B cell (primary cell): ENCODE measurements around the gene RRM1. TPM values are rescaled to one million over a fixed set of nuclear protein-coding genes. Genes with fewer than 3 reads are reported as not detected.

Experiments
- ATAC-seq: fragments of 200-7000 bp; cut with Tn5 transposase; one replicate; pipeline ENCODE4 v1.10.0; 2021; ENCODE audit warnings: low read depth, mild to moderate bottlenecking, moderate number of reproducible peaks, moderate library complexity
- CTCF ChIA-PET: fragments of 350-600 bp; sonication (Branson Sonifier 250); formaldehyde crosslinking; loops from one replicate; lab custom pipeline; 2021; ENCODE audit warnings: antibody characterized with exemption, inconsistent platforms; lab: Charles Lee
- POLR2A ChIA-PET: fragments of 350-600 bp; sonication (Branson Sonifier 250); formaldehyde crosslinking; loops from one replicate; lab custom pipeline; 2021; ENCODE audit warnings: antibody characterized with exemption; lab: Charles Lee
- DNase-seq: peaks from one replicate; pipeline ENCODE4 v3.0.0; 2013
- H2AFZ ChIP-seq: 2 replicates; pipeline ENCODE4 v1.6.1; 2012; ENCODE audit warnings: mild to moderate bottlenecking, low read depth, low read length; ENCODE audit not compliant: insufficient read depth, poor library complexity, severe bottlenecking
- H3K27ac ChIP-seq, 2 donors: 1 replicate in 1 of 2; 2 replicates in 1 of 2; pipeline ENCODE4 v1.5.1; 2012 to 2013; ENCODE audit warnings: low read length in 2 of 2, mild to moderate bottlenecking in 2 of 2, moderate library complexity in 1 of 2
- H3K27me3 ChIP-seq, 4 experiments: fragments of 200-600 bp in 1 of 4; sonication (generic) in 1 of 4; replicated peaks in 1 of 4; 1 replicate in 2 of 4; 2 replicates in 2 of 4; pipeline versions ENCODE4 v1.6.1 to v1.7.0; 2013 to 2016; ENCODE audit warnings: low read length in 3 of 4, mild to moderate bottlenecking in 2 of 4, mixed read lengths in 1 of 4, moderate library complexity in 1 of 4; ENCODE audit not compliant: insufficient read depth in 4 of 4, control insufficient read depth in 3 of 4; ENCODE audit errors: control extremely low read depth in 1 of 4
- H3K36me3 ChIP-seq, 2 experiments: replicated peaks in 1 of 2; 1 replicate in 1 of 2; 2 replicates in 1 of 2; pipeline versions ENCODE4 v1.6.1 to v1.7.1; 2013; ENCODE audit warnings: low read length in 1 of 2; ENCODE audit not compliant: insufficient read depth in 2 of 2, control insufficient read depth in 1 of 2; ENCODE audit errors: control extremely low read depth in 1 of 2, extremely low read depth in 1 of 2
- H3K4me1 ChIP-seq, 2 donors: fragments of 200-600 bp in 1 of 2; sonication (generic) in 1 of 2; 1 replicate in 1 of 2; 2 replicates in 1 of 2; pipeline versions ENCODE4 v1.5.1 to v1.6.1; 2013 to 2017; ENCODE audit warnings: low read length in 2 of 2; ENCODE audit not compliant: control insufficient read depth in 2 of 2, insufficient read depth in 2 of 2
- H3K4me2 ChIP-seq: replicated peaks from 2 replicates; pipeline ENCODE3; 2012; ENCODE audit warnings: mild to moderate bottlenecking, low read depth, low read length; ENCODE audit not compliant: poor library complexity, severe bottlenecking
- H3K4me3 ChIP-seq, 5 experiments: fragments of 200-600 bp in 1 of 5; sonication (generic) in 1 of 5; 1 replicate in 3 of 5; 2 replicates in 2 of 5; pipeline versions ENCODE4 v1.5.1 to v1.7.0; 2011 to 2016; ENCODE audit warnings: low read length in 4 of 5, mild to moderate bottlenecking in 4 of 5, low read depth in 2 of 5, control low read depth in 1 of 5, moderate library complexity in 1 of 5; ENCODE audit not compliant: insufficient read depth in 1 of 5; ENCODE audit errors: control extremely low read depth in 1 of 5, extremely low read depth in 1 of 5
- H3K79me2 ChIP-seq: fragments of 200-600 bp; sonication (generic); one replicate; pipeline ENCODE4 v1.6.0; 2016; ENCODE audit warnings: low read length; ENCODE audit not compliant: control insufficient read depth, insufficient read depth
- H3K9ac ChIP-seq: fragments of 200-600 bp; sonication (generic); 2 replicates; pipeline ENCODE4 v1.6.1; 2017; ENCODE audit warnings: mild to moderate bottlenecking, low read length, moderate library complexity
- H3K9me3 ChIP-seq, 3 donors: one replicate each; pipeline versions ENCODE4 v1.6.1 to v1.7.1; 2013; ENCODE audit warnings: low read length in 2 of 3; ENCODE audit not compliant: control insufficient read depth in 2 of 3, insufficient read depth in 1 of 3; ENCODE audit errors: control extremely low read depth in 1 of 3
- H4K20me1 ChIP-seq: 2 replicates; pipeline ENCODE4 v1.6.0; 2012; ENCODE audit warnings: mild to moderate bottlenecking, low read length; ENCODE audit not compliant: insufficient read depth, control insufficient read depth, poor library complexity, severe bottlenecking
- H3K27ac Mint-ChIP-seq: one replicate; pipeline ENCODE4 v1.8.0; 2021; ENCODE audit warnings: mixed read lengths
- H3K27me3 Mint-ChIP-seq: one replicate; pipeline ENCODE4 v1.8.0; 2021; ENCODE audit warnings: mixed read lengths
- H3K4me1 Mint-ChIP-seq: one replicate; pipeline ENCODE4 v1.8.0; 2021; ENCODE audit warnings: mixed read lengths
- H3K4me3 Mint-ChIP-seq: one replicate; pipeline ENCODE4 v1.8.0; 2021; ENCODE audit warnings: mixed read lengths
- H3K9me3 Mint-ChIP-seq: one replicate; pipeline ENCODE4 v1.8.0; 2022; ENCODE audit warnings: mixed read lengths; ENCODE audit not compliant: insufficient read depth
- CTCF ChIP-seq: fragments of 200-600 bp; IDR thresholded peaks from one replicate; pipeline ENCODE4 v1.8.0; 2022; ENCODE audit warnings: antibody characterized with exemption, mild to moderate bottlenecking
- EZH2 ChIP-seq: IDR thresholded peaks from 2 replicates; pipeline ENCODE4 v1.6.1; 2012; ENCODE audit warnings: borderline replicate concordance, low read depth, mild to moderate bottlenecking, moderate library complexity, low read length; ENCODE audit not compliant: insufficient read depth, poor library complexity, severe bottlenecking
- WGBS: methylation state at CpG from one replicate; pipeline ENCODE4 v1.1.5; 2013; ENCODE audit warnings: missing lambda C conversion rate; ENCODE audit not compliant: insufficient coverage; 5-methylcytosine and 5-hydroxymethylcytosine counted together
- intact Hi-C: fragments of 100-400 bp; cut with micrococcal nuclease; formaldehyde crosslinking; loops from one replicate; pipeline ENCODE4 v1.10.0; 2022
- polyA plus RNA-seq: library from polyadenylated mRNA; depleted of rRNA; stranded (reverse); fragments of >200 nt; gene quantifications from 2 replicates; pipeline ENCODE4 v1.2.3, GENCODE V29; 2012
- total RNA-seq, 2 donors: library from RNA; stranded (reverse); fragments of 120-200 nt in 1 of 2; gene quantifications; 1 replicate in 1 of 2; 2 replicates in 1 of 2; pipeline versions ENCODE4 v1.2.3 to v1.2.4, GENCODE V29; 2013 to 2022

The RRM1 gene
- total and polyA plus RNA-seq, 2 donors (not counting 1 experiment from before 2014, with no cell fraction given) = 6.0 to 24.5 TPM

DNA sequence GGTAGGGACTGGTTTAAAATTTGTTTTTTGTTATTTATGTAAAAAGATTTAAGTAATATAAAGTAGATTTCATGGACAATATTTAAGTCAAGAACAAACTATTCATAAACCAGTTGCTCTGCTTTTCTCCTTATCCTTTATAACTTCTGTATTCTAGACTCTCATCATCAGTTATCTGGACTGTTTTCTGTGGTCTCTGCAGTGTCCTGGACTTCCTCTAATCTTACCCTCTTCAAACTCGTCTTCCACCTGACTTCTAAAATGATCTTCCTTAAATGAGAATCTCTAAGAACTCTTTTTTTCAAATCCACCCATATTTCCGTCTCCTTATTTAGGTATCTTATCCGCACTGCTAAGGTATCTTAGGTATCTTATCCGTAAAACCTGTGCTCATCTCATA, 8.1 kb downstream of the RRM1 start:
- peaks cover 9% of the 10 kb centered on the region for H3K4me1 Mint-ChIP-seq
- Histone ChIP-seq H3K27me3 (no peaks in the 10 kb centered on the region), H4K20me1 (no peaks in the 10 kb centered on the region), H2AFZ (no peak overlapping the region), H3K4me2 (no peak overlapping the region), H3K79me2 (peaks cover 44% of the 10 kb centered on the region), H3K4me1 (no peaks in the 10 kb centered on the region), H3K9ac (no peak overlapping the region), H3K36me3 (peaks cover 12 to 32% of the 10 kb centered on the region in 2 experiments), H3K27ac (no peak overlapping the region), H3K4me3 (no peak overlapping the region), H3K9me3 (no peaks in the 10 kb centered on the region)
- no peaks in the 10 kb centered on the region for H3K27me3 Mint-ChIP-seq
- TF ChIP-seq EZH2 (no peak), CTCF (no peak)
- no peak overlapping the region for H3K27ac Mint-ChIP-seq
- intact Hi-C loops = no loop called here
- no peak for ATAC-seq
- 40% methylated on average over 1 of the region's 4 CpGs for WGBS
- H3K4me3 Mint-ChIP-seq = no peak overlapping the region
- no peak for DNase-seq
- POLR2A ChIA-PET = no interaction called here
- no peaks in the 10 kb centered on the region for H3K9me3 Mint-ChIP-seq
- CTCF ChIA-PET = interaction anchor here (0.6 kb wide), 1 partner anchor 73 kb away, joined by 4 read pairs; no protein-coding TSS in a partner anchor

DNA sequence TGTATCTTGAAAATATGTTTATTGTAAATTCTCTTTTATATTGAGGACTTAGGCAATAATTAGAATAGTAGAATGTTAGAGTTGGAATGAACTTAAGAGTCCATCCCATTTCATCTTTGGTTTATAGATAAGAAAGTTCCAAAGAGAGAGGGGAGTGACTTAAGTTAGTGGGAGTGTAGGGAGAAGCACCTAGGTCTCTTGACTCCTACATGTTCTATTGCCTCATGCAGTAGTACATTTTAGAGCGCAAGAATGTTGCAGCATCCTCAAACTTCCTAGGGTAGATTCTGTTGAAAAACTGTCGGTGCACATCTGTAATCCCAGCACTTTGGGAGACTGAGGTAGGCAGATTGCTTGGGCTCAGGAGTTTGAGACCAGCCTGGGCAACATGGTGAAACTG, 8.7 kb downstream of the RRM1 start:
- Histone ChIP-seq H3K4me2 (no peak overlapping the region), H3K36me3 (peaks cover 10 to 36% of the 10 kb centered on the region in 2 experiments), H3K9ac (no peak overlapping the region), H3K4me3 (no peak overlapping the region), H3K4me1 (no peaks in the 10 kb centered on the region), H4K20me1 (no peaks in the 10 kb centered on the region), H3K27ac (no peak overlapping the region), H3K9me3 (no peaks in the 10 kb centered on the region), H2AFZ (no peak overlapping the region), H3K79me2 (peaks cover 41% of the 10 kb centered on the region), H3K27me3 (no peaks in the 10 kb centered on the region)
- H3K27me3 Mint-ChIP-seq = no peaks in the 10 kb centered on the region
- H3K27ac Mint-ChIP-seq = no peak overlapping the region
- intact Hi-C loops = no loop called here
- 100% methylated on average over 2 of the region's 2 CpGs for WGBS
- no peaks in the 10 kb centered on the region for H3K9me3 Mint-ChIP-seq
- H3K4me1 Mint-ChIP-seq = peaks cover 8% of the 10 kb centered on the region
- ChIA-PET POLR2A (no interaction called here), CTCF (interaction anchor here (0.6 kb wide), 1 partner anchor 73 kb away, joined by 4 read pairs; no protein-coding TSS in a partner anchor)
- no peak overlapping the region for H3K4me3 Mint-ChIP-seq
- ATAC-seq = no peak
- no peak for DNase-seq
- TF ChIP-seq EZH2 (no peak), CTCF (no peak)
